ENCODE measurements around the gene ALDH18A1.
"Not testable (repeated sequence)": the region's sequence is repeated elsewhere in the genome, so short reads cannot be mapped to it uniquely, and the experiment has no call there.

ALDH18A1 gene

GRCh38 chr10:95656291-95657164 is at the start of gene ALDH18A1:
ALDH18A1 (minus strand) TSS chr10:95656711; CDS start chr10:95653377, 3,334 bp downstream.
- DNase-seq, result peak; percentile 53 to 58

DNA sequence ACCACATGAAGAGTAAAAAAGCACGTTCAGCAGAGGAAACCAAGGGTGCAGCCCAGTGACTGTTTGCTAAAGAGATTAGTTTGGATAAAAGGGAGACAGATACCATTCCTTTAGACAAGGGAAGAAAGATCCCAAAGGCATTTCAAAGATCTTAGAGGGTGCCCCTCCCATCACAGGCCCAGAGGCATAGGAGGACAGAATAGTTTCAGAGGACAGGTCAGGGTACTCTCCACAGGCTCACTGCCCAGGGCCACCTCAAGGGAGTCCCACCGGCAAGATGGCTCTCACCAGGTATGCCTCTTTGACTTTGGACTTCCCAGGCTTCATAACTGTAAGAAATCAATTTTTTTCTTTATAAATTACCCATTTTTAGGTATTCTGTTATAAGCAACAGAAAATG is 41.9 kb upstream of the ALDH18A1 start:
- DNase-seq, result no peak

GRCh38 chr10:95697429-95697828 is 40.9 kb upstream of the ALDH18A1 start:
- no peak for DNase-seq

GRCh38 chr10:95694665-95695064 is 38.2 kb upstream of the ALDH18A1 start:
- no peak for DNase-seq

DNA sequence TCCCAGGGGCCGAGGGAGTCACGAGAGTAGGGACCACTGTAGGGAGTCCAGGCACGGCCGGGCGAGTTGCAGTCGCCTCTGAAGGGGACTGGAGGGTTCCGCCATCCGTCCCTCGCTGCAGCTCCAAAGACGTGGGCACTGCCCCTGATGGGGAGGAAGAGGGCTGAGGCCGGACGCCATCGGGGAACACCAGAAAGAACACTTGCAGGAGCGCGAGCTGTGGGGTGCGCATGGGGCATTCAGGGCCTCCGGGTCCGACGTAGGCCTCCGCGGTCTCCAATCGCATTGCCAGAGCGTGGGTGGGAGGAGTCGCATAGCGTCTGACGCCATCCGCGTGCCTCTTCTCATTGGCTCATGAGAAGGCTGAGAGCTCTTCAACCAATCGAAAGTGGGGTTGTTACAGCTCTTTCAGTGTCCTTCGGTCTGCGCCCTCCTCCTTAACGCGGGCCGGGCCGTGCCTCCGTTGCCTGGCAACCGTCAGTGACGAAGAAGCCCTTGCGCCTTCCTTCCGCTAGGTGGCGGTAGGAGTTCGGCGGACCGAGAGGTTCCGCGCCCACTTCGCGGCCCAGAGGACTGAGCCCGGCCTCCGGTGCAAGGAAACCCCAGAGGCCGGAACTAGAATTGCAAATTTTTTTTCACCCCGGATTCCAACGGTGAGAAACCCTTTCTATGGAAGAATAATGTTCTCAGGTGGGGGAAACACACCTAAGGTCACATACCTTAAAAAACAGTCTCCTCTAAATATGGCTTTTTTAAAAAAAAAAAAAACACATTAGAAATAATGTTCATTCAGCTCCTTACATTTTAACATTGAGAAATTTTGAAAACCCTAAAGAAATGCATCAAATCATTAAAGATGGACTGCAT is 37.4 kb upstream of the ALDH18A1 start, which contains the start of gene TCTN3:
TCTN3 (minus strand) TSS at position 260 of the 867 bp plus-strand sequence; CDS start at position 232, 28 bp downstream.
- DNase-seq, result peak; percentile 63 to 94

DNA sequence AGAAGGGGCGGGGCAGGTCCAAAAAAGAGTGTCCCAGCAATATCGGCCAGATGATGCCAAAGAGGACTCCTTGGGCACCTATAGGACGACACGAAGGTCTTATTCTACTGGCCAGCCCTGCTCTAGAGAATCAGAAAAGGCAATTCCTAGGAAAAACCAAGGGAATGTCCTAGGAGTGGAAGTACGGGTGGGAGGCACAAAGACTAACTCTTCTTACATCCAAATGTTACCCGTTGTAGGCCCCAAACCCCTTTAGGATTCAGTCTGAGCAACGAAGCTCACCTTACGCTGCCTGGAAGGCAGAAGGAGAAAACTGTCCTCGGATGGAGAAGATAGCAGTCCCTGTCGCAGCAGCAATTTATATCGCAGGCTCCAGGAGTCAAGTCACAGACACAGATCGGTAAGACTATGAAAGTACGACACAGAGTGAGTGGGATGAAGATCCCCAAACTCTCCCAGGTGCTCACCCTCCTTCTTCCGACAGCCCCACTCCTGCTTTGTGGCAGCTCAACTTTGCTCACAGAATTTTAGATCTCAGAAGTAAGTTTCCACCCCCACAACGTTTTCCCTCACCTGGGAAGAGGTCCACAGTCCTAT is 36.7 kb upstream of the ALDH18A1 start:
- no peak for DNase-seq

DNA sequence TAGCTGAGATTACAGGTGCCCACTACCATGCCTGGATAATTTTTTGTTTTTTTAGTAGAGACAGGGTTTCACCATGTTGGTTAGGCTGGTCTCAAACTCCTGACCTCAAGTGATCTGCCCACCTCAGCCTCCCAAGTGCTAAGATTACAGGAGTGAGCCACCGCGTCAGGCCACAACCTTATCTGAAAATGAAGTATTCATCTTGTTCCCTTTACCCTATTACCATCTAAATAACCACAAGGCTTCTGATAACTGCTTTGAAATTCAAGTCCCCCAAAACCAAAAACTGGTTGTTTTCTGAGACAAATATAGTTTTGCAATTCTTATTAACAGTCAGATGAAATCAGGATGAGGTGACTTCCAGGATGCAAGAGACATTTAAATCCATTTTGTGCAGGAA is 34.8 kb upstream of the ALDH18A1 start:
- no peak for DNase-seq

DNA sequence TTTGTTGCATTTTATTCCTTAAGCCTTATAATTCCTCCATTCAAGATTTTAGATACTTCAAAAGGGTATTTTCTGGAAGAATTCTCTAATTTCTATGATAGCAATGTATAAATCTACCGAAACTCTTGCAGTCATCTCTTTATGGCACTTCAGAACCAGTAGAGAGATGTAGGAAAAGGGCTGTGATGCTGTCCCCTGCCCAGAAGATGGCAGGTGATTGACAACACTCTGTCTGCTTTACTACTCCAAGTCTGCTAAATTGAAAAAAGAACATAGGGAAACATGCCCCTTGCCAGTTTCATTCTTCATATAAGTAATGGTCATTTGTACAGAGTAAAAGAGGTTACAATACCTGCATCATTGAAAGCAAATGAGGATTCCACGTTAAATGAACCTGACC is 32.1 kb upstream of the ALDH18A1 start:
- DNase-seq, result no peak

DNA sequence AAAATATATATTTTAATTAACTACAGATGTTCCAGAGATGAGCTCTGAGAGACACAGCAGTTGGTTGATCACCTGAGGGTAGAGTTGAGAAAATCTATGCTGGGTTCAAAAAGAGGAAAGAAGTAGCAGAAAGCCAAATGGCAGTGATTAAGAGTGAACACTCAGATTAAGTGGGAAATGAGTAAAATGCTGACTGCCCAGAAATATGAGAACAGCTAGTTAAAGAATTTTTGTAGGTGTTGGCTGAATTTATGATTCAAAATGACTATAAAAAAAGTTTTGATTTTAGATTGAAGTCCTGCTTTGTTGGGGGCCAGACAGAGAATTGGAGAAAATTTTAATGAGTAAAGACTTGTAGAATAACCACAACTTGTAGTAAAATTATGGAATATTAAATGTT is 27.5 kb upstream of the ALDH18A1 start:
- no peak for DNase-seq

DNA sequence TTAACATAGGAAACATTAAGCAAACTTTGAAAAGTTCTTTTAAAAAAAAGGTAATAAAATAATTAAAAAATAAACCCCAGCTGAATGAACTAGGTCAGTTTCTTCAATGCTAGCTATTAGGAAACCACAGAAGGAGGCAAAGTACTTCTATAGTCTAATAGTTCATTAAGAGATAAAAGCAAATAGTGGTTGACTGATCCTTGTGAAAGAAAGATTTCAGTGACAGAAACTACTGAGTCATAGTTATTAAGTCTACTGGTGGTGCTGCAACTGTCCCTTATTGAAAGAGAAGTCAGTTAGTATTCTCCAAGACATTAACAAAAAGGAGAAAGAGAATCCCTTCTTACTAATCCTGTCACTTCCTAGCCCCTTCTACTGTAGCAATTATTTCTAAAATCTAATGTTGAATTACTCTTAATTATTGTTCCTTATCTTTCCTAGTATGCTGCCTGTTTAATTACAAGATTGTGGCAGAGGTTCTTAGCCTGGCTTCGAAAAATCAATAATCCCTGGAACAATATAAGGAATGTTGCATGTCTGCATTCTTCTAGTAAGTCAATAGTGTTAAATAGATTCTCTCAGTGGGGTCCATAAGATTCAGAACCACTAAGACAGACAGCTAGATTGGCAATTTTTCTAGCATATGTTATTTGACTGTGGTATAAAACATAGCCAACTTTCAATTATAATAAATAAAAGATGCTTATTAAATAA is 19.0 kb upstream of the ALDH18A1 start:
- DNase-seq, result no peak

- DNase-seq, result no peak
Observed at GRCh38 chr10:95674643-95675042, 18.1 kb upstream of the ALDH18A1 start.

DNA sequence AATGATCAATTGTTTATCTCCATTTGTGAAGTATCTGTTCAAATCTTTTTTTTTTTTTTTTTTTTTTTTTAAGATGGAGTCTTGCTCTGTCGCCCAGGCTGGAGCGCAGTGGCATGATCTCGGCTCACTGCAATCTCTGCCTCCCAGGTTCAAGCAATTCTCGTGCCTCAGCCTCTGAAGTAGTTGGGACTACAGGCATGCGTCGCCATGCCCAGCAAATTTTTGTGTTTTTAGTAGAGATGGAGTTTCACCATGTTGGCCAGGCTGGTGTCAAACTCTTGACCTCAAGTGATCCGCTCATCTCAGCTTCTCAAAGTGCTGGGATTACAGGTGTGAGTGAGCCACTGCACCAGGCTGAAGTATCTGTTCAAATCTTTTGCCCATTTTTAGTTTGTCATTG is 16.1 kb upstream of the ALDH18A1 start:
- not testable (repeated sequence) for DNase-seq

DNA sequence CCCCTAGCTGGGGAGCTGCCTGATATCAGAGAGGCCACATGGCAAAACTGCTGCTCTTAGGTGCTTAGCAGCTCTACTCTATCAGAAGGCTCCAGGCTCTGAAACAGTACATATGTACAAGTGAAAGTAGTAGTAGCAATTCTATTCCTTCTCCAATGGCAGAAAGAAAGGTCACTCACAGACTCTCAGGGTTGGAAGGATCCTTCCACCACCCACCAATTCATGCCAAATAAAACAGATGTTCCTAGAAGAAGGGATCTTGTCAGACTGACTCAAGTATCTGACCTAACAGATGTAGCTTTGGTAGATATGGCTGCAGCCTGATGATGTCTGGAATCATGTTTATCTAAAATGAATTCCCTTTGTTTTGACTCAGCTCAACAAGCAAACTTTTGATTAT is 8.0 kb upstream of the ALDH18A1 start:
- no peak for DNase-seq

DNA sequence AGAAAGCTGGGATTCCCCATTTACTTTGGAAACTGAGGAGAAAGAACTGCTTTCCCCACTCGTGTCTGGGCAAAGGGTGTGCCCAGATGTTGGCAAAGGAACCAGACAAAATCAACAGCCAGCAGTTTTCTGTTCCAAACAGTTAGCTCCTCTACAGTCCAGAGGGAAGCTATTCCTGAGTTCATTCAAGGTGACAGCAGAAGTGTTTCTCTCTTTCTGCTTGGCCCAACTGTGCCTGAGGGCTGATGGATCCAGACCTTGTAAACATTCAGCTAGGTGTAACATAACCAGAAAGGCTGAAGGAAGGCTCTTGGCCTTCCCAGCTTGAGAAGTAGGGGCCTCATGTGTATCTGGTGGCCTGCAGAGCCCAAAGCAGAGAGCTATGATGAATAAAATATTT is 7.0 kb upstream of the ALDH18A1 start:
- DNase-seq, result no peak

GRCh38 chr10:95661818-95662217 is 5.3 kb upstream of the ALDH18A1 start:
- no peak for DNase-seq

DNA sequence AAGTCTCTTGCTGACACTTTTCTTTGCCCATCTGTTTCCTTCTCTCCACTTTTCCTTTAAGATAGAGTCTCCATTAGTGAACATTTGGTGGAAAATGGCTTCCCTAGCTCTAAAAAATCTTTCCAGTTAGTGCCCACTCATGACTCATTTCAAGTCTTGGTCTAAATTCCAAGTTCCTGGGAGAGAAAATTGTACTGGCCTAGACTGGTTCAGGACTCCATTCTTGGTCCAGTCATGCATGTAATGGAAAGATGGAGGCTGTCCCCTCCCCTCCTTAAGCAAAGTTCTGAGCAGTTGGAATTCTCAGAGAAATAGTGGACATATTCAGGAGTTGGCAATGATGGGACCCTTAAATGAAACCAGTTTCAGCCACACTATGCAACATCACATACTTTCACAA is 3.8 kb upstream of the ALDH18A1 start:
- DNase-seq, result no peak

DNA sequence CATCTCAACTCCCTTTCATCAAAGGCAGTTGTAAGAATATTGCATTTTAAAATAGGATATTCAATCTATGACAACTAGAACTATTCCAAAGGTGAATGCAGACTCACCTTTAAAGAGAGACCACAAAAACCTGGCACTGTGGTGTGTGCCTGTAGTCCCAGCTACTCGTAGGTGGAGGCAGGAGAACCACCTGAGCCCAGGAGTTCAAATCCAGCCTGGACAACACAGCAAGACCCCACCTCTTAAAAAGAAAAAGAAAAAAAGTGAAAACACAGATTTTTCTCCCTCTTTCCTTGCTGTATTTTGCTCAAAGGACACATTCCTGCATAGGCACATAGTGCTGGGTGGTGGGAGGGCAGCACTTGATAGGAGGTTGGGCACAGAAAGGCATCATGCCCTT is 739 bp upstream of the ALDH18A1 start:
- DNase-seq, result no peak

DNA sequence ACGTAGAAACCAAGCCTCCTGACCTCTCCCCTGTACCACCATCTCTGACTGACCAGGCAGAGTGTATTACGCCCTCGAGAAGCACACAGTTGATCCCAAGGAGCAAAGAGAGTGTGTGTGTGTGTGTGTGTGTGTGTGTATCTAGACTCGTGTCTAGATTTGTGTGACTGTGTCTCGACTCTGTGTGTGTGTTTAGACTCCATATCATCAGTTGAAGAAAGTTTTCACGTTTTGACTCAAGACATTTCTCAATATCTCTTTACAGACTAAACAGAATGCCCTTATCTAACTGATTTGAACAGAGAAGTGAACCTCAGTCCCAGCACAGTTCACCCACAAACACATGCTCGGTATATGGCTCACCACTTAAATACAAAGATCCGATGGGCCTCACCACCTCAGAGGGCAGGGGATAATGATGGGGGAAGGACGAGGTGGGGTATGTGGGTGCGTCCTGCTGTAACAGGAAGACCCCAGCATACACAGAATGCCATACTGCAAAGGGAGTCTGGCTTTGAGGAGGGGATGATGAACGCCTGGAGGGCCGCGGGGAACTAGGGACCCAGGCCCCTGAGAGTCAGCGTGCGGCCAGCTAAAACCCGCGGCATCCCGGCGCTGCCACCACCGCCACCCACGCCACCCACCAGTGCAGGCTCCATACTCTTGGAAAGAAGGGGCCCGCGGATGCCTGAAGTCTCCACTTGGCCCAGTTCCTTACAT is 780 bp downstream of the ALDH18A1 start:
- DNase-seq, result no peak

- no peak for DNase-seq
Observed at GRCh38 chr10:95653895-95654294, 2.6 kb downstream of the ALDH18A1 start.

DNA sequence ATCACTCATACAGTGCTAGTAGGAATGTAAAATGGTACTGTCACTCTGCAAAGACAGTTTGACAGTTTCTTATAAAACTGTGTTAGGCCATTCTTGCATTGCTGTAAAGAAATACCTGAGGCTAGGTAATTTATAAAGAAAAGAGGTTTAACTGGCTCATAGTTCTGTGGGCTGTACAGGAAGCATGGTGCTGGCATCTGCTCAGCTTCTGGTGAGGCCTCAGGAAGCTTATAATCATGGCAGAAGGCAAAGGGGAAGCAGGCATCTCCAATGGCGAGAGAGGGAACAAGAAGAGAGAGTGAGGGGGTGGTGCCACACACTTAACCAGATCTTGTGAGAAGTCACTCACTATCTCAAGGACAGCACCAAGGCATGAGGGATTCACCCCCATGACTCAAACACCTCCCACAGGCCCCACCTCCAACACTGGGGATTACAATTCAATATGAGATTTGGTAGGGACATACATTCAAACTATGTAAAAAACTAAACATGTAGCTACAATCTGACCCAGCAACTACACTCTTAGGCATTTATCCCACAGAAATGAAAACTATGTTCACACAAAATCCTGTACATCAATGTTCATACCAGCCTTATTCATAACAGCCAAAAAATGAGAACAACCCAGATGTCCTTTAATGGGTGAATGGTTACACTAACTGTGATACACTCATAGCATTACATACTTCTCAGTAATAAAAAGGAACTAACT is 5.0 kb downstream of the ALDH18A1 start:
- no peak for DNase-seq

- no peak for DNase-seq
Observed at GRCh38 chr10:95650232-95650631, 6.3 kb downstream of the ALDH18A1 start.
